PC-9 (cell line): ENCODE data around the gene TSPAN32.

Experiments
- EZH2 ChIP-seq: fragments of 200-600 bp; sonication (generic); IDR thresholded peaks from 2 replicates; pipeline ENCODE4 v1.8.0; 2017; ENCODE audit warnings: antibody characterized with exemption, low read depth
- TF ChIP-seq, protein P1 (sequence below): fragments of 200-600 bp; sonication (generic); conservative IDR thresholded peaks from 2 replicates; pipeline ENCODE4 v1.6.1; 2017; ENCODE audit warnings: mixed run types, antibody characterized with exemption, mild to moderate bottlenecking, moderate library complexity

DNA sequence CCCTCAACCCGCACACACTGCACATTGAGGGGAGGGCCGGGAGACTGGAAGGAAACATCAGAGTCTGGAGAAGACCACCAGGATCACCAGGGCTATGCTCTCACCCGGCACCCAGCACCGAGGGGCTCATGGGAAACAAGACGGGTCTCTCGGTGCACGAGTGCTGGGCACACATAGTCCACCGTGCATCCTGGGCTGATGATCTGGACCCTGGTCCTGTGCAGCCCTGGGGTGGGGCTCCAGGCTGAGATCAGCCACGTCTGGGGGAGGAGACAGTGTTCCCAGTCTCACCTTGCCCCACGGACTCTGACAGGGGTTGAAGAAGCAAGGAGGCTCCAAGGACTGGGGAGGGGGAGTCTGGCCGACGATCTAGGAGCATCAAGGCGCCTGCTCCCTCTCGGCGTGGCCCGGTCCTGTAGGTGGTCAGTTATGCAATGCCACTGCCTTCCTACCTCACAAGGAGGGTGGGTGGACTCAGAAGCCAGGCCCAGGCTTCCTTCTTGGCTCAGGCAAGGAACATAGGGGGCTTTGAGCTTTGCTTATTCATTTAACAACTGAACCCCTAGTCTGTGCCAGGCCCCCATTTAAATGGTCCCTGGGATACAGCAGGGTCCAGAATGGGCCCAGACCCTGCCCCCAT, 63.9 kb downstream of the TSPAN32 start:
- TF ChIP-seq, protein P1, sequence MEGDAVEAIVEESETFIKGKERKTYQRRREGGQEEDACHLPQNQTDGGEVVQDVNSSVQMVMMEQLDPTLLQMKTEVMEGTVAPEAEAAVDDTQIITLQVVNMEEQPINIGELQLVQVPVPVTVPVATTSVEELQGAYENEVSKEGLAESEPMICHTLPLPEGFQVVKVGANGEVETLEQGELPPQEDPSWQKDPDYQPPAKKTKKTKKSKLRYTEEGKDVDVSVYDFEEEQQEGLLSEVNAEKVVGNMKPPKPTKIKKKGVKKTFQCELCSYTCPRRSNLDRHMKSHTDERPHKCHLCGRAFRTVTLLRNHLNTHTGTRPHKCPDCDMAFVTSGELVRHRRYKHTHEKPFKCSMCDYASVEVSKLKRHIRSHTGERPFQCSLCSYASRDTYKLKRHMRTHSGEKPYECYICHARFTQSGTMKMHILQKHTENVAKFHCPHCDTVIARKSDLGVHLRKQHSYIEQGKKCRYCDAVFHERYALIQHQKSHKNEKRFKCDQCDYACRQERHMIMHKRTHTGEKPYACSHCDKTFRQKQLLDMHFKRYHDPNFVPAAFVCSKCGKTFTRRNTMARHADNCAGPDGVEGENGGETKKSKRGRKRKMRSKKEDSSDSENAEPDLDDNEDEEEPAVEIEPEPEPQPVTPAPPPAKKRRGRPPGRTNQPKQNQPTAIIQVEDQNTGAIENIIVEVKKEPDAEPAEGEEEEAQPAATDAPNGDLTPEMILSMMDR, result no peak
- no peak for TF ChIP-seq EZH2
